ENCODE measurements around the gene SUPT4H1. TPM values are rescaled to one million over a fixed set of nuclear protein-coding genes. Genes with fewer than 3 reads are reported as not detected.
"Not testable (repeated sequence)": the region's sequence is repeated elsewhere in the genome, so short reads cannot be mapped to it uniquely, and the experiment has no call there.

SUPT4H1 gene
- 35.0 TPM for total RNA-seq

DNA sequence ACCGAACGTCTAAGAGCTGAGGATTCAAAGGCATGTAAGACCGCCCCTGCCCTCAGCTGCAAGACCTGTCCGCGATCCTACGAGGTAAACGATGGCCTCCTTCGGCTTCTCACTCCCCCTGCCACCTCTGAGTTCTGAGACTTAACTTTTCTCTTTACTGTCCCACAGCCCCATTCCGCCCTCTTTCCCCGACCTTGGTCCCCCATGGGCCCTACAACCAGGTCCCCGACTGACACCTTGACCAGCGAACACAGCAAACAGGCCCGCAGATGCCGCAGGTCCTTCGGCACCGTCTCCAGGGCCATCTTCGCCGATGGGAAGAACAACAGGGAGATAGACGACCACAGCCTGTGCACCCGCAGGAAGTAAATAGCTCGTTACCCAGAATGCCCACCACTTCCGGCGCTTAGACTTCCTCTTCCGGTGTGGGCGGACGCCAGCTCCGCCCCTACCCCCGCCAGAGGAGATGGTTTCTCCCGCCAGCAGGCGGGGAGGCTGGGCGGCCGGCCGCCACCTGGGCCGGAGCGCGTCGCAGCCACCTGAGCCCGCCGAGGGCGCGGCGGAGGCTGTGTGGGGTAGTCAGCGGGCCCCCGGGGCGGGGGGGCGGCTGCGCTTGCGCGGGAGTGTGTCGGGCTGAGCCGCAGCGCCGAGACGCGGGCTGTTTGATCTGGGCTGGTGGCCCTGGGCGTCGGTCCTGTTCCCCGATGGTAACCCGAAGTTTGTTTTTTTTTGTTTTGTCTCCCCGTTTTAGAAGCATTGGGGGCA lies at the start of gene SUPT4H1:
Gene SUPT4H1, minus strand, starts transcription at position 371 of the 765 bp plus-strand sequence. Its CDS starts 66 bp downstream, at position 305.
- DNase-seq, result peak; percentile 95

- DNase-seq, result no peak
Observed at GRCh38 chr17:58401287-58401686, 49.3 kb upstream of the SUPT4H1 start.

DNA sequence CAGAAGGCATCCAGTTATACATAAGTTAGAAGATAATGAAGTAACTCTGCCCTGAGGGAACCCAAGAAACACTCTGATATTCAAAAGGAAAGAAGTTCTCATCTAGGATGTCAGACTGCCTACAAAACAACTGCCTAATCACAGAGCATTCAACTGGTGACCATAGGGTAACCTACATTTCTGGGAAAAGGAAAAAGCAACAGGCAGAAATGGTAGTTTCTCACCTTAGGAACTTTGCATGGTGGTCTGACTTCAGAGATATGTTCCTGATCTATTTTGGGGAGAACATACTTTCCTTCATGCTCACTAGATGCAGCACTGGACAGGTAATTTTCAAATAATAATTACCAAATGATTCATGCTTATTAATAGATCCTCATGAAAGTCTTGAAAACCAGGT lies 48.8 kb upstream of the SUPT4H1 start:
- no peak for DNase-seq

GRCh38 chr17:58399974-58400373 lies 48.0 kb upstream of the SUPT4H1 start:
- DNase-seq, result no peak

DNA sequence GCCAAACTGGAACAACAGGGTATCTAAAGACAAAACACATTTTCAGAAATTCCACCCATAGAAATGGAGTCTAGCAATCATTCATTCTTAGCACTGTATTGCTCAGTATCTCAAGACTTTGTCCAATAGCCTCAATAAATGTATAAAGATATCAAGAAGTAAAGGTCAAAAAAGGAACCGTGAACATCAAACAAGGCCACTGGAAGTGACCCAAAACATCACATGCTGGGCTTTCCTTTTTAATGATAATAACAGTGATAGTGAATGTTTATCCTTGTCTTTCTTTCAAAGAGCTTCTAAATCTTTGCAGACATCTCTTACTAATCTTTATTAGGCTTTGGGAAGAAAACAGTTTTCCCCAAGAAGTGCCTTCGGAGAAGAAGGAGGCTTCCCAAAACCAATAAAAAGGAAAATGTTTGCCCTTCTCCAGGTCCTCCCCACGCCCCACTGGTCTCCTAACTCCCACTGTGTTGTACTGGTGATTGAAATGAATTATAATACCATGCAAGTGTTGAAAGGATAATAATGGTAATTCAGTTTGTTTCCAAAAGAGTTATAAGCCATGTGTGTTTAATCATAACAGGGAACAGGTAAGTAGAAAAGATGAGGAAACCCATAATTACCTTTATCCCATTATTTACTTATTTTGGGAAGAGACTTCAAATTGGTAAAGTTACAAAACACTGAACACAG lies 46.7 kb upstream of the SUPT4H1 start:
- no peak for DNase-seq

- DNase-seq, result not testable (repeated sequence)
Observed at GRCh38 chr17:58397421-58397820, 45.4 kb upstream of the SUPT4H1 start.

DNA sequence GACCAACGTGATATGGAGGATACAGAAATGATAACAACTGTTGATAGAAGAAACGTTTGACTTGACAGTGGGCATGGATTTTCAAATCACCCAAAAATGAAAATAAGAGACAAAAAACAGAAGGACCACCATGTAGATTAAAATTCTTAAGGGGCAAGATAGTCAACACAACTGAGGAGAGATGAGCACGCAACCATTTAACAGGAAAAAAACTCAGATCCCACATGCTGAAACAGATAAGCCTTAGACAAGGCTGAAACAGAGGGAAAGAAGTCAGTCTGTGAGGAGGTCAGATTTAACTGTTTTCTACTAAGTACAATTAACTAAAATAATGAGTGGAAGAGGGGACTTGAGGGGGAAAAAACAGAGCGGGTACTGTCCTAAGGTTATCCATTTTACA lies 44.2 kb upstream of the SUPT4H1 start:
- DNase-seq, result no peak

GRCh38 chr17:58394534-58395223 lies 42.7 kb upstream of the SUPT4H1 start:
- no peak for DNase-seq

DNA sequence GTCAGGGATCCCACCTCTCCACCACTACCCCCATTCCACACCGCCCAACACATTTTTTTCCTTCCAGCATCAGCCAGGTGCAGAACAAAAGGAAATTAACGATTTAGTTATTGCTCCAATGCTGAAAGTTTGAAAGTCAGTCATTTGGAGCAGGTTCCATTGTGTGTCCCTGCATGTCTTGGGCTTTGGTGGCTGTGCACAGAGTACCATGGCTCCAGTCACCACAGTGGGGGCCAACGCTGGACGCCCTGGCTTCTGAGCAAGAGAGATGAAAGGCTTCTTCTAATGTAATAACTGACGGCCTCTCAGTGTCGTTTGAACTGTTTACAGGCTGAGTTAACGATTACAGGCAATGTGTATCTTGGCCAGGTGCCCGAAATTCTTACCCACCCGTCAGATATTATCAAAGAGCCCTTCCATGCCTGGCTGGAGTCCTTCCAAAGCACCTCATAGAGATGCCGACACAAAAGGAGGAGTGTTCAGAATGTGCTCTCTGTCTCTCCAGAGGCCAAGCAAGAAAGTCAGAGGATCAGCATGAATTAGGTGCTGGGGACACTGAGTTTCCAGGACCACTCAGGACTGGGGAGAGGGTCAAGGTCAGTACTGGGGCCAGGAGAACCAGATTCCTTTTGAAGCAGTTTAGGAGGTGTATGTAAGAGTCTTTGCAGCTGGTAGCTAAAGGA lies 39.4 kb upstream of the SUPT4H1 start:
- DNase-seq, result no peak

DNA sequence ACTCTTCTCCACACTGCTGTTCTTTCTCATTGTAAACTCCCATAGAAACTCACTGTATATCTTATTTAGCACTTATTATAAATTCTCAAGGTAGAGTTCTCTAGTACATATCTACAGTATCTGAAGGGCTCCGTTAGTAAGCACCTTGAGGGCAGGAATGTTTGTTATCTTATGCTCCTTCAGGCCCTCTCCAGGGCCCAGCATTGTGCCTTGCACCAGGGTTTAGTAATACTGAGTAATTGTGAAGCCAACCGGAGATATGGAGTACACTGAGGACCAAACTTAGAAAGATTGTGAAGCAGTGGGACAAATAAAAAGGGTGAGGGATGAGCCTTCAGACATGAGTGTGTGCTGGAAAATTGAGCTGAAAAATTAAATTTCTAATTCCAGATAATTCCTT lies 38.9 kb upstream of the SUPT4H1 start:
- DNase-seq, result no peak

DNA sequence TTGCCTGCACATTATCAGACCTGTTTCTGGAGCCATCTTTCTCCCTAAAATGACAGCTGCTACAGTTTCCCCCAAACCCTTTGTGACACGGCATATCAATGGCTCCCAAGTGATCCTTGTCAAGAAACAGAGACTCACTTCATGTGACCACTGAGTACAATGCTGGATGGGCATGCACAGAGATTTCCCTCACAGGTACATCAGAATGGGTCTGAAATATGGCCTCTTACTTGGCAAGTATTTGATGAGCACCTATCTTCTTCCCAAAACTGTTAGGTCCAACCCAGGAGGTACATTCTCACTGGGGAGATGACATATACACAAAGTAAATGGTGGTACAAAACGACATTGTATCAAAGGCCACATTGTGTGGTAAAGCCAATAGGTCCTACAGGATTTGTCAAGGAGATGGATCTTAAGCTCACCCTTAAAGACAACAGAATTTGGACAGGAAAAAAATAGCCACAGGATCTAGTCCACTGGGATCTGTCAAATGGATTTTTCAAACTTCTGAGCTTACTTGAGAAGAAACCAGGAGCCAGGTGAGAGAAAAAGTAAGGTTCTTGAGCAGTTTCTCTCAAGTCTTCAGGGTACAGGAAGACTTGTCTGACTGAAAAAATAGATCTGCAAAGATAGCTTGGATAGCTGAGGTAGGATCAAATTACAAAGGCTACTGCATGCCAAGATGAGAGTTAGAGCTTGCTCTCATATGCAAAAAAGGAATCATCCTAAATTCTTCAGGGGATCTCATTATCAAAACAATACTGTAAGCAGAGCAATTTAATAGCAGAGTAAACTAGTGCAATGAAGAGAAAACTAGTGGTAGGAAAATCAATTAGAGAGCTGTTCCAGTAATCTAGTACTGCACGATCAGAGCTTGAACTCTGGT lies 36.5 kb upstream of the SUPT4H1 start:
- no peak for DNase-seq

DNA sequence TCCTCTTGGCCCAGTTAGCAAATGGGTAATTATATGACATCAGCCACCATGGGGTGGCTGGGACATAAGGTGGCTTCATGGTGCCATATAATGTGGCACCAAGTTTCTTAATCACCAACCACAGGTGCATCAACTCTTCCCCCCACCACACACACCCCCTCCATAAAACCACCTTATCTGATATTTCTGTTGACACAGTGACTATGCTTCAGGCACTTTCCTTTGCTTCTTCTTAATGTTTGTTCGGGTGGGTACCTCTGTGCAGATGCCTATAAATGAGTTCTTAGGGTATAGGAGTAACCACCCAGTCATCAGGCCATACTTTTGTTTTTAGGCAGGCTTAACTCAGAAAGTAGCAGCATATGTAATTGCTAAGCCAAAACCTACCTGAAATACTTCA lies 35.8 kb upstream of the SUPT4H1 start:
- DNase-seq, result no peak

DNA sequence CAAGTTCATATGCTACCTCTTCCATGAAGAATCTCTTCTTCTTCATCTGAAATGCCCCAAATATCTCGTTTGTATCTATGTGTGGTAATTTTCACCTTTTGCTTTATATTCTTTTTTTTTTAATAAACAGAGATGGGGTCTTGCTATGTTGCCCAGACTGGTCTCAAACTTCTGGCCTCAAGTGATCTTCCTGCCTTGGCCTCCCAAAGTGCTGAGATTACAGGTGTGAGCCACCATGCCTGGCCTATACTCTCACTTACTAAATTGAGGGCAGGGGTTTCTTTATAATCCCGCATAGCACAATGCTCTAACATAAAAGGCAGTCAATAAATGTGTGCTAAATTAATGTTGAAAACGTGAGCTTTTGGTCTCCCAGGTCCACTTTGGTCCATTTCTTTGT lies 34.7 kb upstream of the SUPT4H1 start:
- DNase-seq, result no peak

DNA sequence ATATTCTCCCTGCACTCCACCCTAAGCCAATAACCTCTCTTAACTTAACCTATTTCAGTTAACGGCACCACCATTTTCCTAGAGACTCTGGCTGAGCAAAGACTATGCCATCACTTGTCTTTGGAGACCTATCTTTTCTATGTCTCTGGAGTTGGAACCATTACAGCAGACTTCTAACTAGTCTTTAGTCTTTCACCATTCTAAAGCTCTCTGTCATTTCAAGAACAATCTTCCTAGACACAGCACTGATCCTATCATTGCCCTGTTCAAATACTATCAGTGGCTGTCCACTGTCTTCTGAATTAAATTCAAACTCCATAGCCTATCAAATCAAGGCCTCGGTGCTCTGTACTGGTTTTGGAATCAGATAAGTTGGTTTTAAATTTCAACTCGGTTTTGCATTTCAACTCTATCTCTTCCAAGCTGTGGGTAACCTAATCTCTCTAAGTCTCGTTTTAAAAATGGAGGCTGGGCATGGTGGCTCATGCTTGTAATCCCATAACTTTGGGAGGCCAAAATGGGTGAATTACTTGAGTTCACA lies 33.4 kb upstream of the SUPT4H1 start:
- no peak for DNase-seq

DNA sequence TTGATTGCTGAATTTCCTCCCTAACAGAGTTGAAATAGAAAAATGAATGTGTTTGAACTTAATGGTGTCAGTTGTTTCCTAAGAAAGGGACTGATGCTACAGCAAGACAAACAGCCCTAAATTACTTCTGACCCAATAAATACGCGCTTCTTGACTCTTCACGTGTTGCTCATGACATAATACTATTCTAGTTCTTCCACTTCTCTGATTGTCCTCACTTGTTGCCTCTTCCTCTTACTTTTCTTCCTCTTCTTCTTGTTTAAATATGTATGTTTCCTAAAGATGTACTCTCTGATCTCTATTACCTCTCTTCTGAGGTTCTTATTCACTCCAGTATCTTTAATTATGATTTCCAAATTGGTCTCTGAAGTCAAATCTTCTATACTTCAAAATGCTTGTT lies 32.9 kb upstream of the SUPT4H1 start:
- DNase-seq, result no peak

GRCh38 chr17:58383892-58384462 lies 32.0 kb upstream of the SUPT4H1 start:
- no peak for DNase-seq

GRCh38 chr17:58382872-58383242 lies 30.9 kb upstream of the SUPT4H1 start:
- no peak for DNase-seq

GRCh38 chr17:58382108-58382871 lies 30.3 kb upstream of the SUPT4H1 start:
- DNase-seq, result no peak

DNA sequence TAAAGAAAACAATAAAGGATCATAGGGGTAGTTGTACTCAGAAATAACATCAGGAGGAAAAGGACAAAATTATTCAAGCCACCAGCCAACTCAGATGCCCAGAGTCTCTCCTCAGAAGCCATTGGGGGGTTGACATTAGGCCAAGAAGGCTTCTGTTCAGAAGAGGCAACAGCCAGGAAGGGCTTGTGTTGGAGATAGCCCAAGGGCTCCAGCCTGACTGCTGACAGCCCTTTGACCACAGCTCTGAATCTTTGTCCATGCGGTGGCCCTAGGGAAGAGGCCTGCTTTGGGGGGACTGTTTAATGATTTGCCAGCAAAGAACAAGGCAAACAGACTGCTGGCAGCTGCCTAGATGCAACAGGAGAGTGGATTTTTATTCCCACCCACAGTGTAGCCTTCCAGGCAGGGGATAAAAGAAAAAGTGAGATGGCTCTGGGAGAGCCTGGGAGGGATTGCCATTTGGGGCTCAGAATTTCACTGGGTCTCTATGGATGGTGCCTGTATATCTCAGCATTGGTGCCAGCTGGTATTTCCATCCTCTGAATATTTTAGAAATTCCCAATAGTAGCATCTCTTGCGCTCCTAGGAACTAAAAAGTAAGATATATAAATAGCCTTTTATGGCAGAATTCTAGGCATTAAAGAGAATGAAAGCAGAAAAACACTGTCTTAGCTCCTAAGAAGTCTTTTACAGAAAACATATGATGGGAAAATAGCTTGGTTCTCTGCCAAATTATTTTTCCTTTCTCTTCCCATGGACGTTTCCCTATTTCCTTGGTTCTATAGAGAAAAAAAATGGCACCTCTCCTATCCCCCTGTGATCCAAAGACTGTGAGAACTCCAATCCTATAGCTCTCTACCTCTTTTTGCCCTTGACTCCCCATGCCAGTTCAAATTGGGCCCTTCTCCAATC lies 29.4 kb upstream of the SUPT4H1 start:
- DNase-seq, result no peak
